Prostate gland (tissue), 2 donors: ENCODE data around the gene MTMR11.

Experiments used
- CTCF ChIP-seq, 4 experiments: fragments of 200-600 bp in 2 of 4; fragments of 450-650 bp in 2 of 4; sonication (generic) in 2 of 4; IDR thresholded peaks; 1 replicate in 3 of 4; 2 replicates in 1 of 4; pipeline ENCODE4 v1.5.1; 2016 to 2019; ENCODE audit warnings: antibody characterized with exemption in 4 of 4, mild to moderate bottlenecking in 2 of 4, moderate library complexity in 2 of 4
- POLR2A ChIP-seq: fragments of 450-650 bp; IDR thresholded peaks from one replicate; pipeline ENCODE4 v1.6.1; 2016; ENCODE audit warnings: antibody characterized with exemption, mild to moderate bottlenecking
- POLR2AphosphoS5 ChIP-seq: sonication (generic); formaldehyde crosslinking; IDR thresholded peaks from one replicate; pipeline ENCODE4 v1.6.1; 2017; ENCODE audit warnings: antibody characterized with exemption

DNA sequence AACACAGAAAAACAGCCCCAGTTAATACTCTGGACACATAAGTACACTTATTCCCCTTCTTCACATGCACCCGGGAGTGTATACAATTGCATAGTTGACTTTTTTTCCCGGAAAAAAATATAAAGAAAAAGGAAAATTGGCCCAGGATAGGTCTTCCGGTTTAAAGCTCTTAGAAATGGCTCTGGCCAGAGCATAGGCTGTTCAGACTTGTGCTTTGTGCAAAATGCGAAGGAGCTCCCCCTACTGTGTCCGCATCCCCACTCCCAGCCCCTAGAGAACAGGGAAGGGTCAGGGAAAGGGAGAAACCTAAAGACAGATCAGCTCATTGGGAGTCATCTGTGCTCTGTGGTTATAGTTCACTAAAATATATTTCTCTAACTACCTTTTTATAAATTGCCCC lies 5.5 kb upstream of the MTMR11 start:
- TF ChIP-seq CTCF (IDR thresholded peaks at IDR 0.05) (peak in 1 of 4 experiments; percentile 6), POLR2A (no peak), POLR2AphosphoS5 (peak; percentile 11)
